DOHH2 (cell line): ENCODE measurements around the gene PHAF1.

Experiments
- EZH2phosphoT487 ChIP-seq: fragments of 200-600 bp; sonication (generic); IDR thresholded peaks from 2 replicates; pipeline ENCODE4 v1.6.1; 2017; ENCODE audit warnings: borderline replicate concordance, mild to moderate bottlenecking, antibody characterized with exemption, low read length, moderate library complexity, mixed read lengths
- TF ChIP-seq, protein P1 (sequence below): fragments of 200-600 bp; sonication (generic); IDR thresholded peaks from one replicate; pipeline ENCODE4 v1.5.1; 2014; ENCODE audit warnings: antibody characterized with exemption, mild to moderate bottlenecking, low read depth, low read length; ENCODE audit not compliant: poor library complexity, severe bottlenecking

DNA sequence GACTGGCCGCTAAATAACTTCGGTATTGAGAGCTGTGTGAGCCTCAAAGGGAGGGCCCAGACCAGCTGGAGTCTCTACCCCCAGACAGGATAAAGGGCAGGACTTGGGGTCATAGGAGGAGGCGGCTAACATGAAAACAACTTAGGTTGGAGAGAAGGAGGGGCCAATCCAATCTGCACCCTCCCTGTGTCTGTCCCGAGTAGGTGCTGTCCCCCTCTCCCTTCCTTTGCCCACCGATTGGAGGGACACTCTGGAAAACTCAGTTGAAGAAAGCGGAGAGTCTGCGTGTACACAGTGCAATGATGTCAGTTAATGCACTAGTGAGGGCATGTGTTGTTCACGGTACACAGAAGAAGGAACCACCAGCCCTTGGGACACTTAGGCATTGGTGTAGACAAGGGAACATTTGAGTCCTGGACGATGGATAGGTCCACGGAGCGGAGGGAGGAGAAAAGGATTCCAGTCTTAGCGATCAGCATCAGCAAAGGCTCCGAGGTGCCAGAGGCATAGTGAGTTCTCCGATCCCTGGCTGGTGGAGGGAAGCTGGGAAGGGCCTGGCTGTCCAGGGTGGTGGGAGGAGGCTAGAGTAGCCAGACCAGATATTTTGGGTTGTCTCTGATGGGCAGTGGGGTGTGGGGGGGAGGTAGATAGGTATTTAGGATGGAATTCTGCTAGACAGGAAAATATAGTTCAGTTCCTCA is 61.4 kb downstream of the PHAF1 start:
- TF ChIP-seq, protein P1, sequence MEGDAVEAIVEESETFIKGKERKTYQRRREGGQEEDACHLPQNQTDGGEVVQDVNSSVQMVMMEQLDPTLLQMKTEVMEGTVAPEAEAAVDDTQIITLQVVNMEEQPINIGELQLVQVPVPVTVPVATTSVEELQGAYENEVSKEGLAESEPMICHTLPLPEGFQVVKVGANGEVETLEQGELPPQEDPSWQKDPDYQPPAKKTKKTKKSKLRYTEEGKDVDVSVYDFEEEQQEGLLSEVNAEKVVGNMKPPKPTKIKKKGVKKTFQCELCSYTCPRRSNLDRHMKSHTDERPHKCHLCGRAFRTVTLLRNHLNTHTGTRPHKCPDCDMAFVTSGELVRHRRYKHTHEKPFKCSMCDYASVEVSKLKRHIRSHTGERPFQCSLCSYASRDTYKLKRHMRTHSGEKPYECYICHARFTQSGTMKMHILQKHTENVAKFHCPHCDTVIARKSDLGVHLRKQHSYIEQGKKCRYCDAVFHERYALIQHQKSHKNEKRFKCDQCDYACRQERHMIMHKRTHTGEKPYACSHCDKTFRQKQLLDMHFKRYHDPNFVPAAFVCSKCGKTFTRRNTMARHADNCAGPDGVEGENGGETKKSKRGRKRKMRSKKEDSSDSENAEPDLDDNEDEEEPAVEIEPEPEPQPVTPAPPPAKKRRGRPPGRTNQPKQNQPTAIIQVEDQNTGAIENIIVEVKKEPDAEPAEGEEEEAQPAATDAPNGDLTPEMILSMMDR: no peak
- no peak for TF ChIP-seq EZH2phosphoT487
